PFSK-1 (cell line): Measurements from ENCODE around the gene ZC3H7A.

Experiments
- FOXP2 ChIP-seq: optimal IDR thresholded peaks from 2 replicates; pipeline ENCODE3; 2011; ENCODE audit warnings: borderline replicate concordance, control low read depth, inconsistent platforms; ENCODE audit not compliant: insufficient read depth; ENCODE audit errors: extremely low read length, extremely low read depth
- POLR2AphosphoS5 ChIP-seq: IDR thresholded peaks from 2 replicates; pipeline ENCODE4 v1.6.1; 2012; ENCODE audit warnings: low read depth, mild to moderate bottlenecking, control low read depth, low read length, moderate library complexity
- REST ChIP-seq, 2 experiments: IDR thresholded peaks; 2 replicates each; pipeline versions ENCODE4 v1.6.1 to v1.8.0; 2011 to 2012; ENCODE audit warnings: low read depth in 2 of 2, low read length in 2 of 2, control low read depth in 1 of 2, inconsistent platforms in 1 of 2, mild to moderate bottlenecking in 1 of 2, moderate library complexity in 1 of 2; ENCODE audit not compliant: insufficient read depth in 1 of 2
- SIN3A ChIP-seq: IDR thresholded peaks from 2 replicates; pipeline ENCODE4 v1.6.1; 2012; ENCODE audit warnings: mild to moderate bottlenecking, low read length, moderate library complexity, borderline replicate concordance; ENCODE audit not compliant: insufficient read depth
- TAF1 ChIP-seq: IDR thresholded peaks from 2 replicates; pipeline ENCODE4 v1.6.1; 2012; ENCODE audit warnings: low read length, control low read depth, borderline replicate concordance; ENCODE audit not compliant: insufficient read depth

Gene ZC3H7A

GRCh38 chr16:11799017-11799381, 1.9 kb upstream of the ZC3H7A start:
- TF ChIP-seq TAF1 (no peak), FOXP2 (no peak), SIN3A (no peak), REST (IDR thresholded peaks at IDR 0.05; ENCODE audit: insufficient read depth in 1 of 2, low read depth in 2 of 2, low read length in 2 of 2) (no peak), POLR2AphosphoS5 (no peak)

DNA sequence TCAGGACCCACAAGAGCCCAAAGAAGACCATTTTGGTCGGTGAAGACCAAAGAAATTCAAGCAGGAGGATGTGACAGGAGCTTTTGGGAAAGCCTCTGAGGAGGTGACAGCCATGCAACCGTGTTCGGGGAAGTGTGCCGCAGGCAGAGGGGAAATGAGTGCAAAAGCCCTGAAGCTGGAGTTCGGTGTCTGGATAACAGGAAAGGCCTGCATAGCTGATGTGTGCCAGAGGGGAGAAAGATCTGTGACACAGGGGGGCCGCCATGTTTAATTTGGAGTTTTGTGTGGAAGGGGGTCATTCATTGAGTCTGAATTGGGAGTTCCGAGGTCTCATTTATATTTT, 870 bp upstream of the ZC3H7A start:
- TF ChIP-seq POLR2AphosphoS5 (no peak), TAF1 (no peak), FOXP2 (no peak), SIN3A (no peak), REST (IDR thresholded peaks at IDR 0.05; ENCODE audit: insufficient read depth in 1 of 2, low read depth in 2 of 2, low read length in 2 of 2) (no peak)

- TF ChIP-seq TAF1 (no peak), POLR2AphosphoS5 (no peak), SIN3A (no peak), FOXP2 (no peak), REST (IDR thresholded peaks at IDR 0.05; ENCODE audit: insufficient read depth in 1 of 2, low read depth in 2 of 2, low read length in 2 of 2) (no peak)
Measured at GRCh38 chr16:11796227-11797165, 562 bp downstream of the ZC3H7A start.

DNA sequence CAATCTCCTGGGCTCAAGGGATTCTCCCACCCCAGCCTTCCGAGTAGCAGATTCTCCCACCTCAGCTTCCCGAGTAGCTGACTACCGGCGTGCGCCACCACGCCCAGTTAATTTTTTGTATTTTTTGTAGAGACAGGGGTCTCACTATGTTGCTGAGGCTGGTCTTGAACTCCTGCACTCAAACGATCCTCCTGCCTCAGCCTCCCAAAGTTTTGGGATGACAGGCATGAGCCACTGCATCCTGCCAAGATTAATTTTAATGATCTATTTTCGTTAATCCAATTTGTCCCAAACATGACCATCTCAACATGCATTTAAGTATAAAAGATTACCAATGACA, 1.2 kb downstream of the ZC3H7A start:
- TF ChIP-seq REST (IDR thresholded peaks at IDR 0.05; ENCODE audit: insufficient read depth in 1 of 2, low read depth in 2 of 2, low read length in 2 of 2), result no peak
- TF ChIP-seq FOXP2, result no peak
- TF ChIP-seq POLR2AphosphoS5, result no peak
- TF ChIP-seq SIN3A, result no peak
- no peak for TF ChIP-seq TAF1
